ENCODE measurements around the gene ADGRL2. TPM values are rescaled to one million over a fixed set of nuclear protein-coding genes. Genes with fewer than 3 reads are reported as not detected.
A peak's percentile ranks its signal among the peaks of the same experiment; 100 is the strongest.

The ADGRL2 gene
- total RNA-seq = 10 to 100 TPM in 3 of 6 donors, 1 to 10 TPM in 3; 5.6 to 21.3 (median 12.4) TPM
- polyA plus RNA-seq = 10 to 100 TPM in 1 of 2 donors, 1 to 10 TPM in 1; 6.8 to 21.6 TPM

DNA sequence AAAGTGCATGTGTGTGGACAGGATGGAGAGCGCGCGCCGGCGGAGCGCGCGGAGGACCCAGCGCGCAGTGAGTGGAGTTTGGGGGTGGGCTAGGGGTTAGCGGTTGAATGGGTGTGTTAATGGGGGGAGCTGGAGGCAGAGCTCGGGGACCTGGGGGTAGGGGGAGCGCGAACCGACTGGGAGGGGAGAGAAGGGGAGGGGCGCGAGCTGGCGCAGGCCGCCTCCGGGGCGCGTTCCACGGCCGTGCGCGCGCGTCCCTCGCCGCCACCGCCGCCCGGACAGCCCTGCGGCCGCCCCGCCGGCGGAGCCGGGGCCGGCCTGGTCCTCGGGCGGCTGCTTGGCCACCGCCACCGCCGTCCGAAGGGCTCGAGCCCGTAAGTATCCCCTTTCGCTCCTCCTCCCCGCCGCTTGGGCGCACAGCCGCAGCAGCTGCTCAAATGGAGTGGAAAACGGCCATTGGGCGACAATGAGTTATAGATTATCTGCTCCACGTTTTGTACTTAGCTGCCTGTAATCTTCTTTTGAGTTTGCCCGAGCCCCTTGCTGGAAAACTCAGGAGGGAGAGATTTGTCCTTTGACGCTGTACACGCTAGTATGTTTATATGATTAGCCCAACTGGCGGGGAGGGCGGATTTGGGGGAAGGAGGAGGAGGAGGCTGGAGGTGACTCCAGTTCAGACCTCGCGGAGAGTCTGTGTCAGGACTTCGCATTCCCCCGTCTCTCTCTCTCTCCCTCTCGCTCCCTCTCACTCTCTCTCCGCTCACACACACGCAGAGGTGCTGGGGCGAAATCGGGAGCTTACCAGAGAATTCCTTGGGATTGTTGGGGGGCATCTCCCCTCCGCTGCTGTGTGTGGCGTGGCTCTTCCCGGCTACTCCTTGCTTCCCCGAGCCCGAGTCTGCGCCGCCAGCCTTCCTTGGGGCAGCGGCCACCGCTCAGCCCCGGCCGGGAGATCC lies at the start of gene ADGRL2:
Gene ADGRL2 (plus strand): TSS at position 240 of the 956 bp plus-strand sequence. CDS start 36,051 bp downstream, outside the sequence.
- intact Hi-C loops (cut with DNase I) = no loop called here
- TF ChIP-seq, protein P1, sequence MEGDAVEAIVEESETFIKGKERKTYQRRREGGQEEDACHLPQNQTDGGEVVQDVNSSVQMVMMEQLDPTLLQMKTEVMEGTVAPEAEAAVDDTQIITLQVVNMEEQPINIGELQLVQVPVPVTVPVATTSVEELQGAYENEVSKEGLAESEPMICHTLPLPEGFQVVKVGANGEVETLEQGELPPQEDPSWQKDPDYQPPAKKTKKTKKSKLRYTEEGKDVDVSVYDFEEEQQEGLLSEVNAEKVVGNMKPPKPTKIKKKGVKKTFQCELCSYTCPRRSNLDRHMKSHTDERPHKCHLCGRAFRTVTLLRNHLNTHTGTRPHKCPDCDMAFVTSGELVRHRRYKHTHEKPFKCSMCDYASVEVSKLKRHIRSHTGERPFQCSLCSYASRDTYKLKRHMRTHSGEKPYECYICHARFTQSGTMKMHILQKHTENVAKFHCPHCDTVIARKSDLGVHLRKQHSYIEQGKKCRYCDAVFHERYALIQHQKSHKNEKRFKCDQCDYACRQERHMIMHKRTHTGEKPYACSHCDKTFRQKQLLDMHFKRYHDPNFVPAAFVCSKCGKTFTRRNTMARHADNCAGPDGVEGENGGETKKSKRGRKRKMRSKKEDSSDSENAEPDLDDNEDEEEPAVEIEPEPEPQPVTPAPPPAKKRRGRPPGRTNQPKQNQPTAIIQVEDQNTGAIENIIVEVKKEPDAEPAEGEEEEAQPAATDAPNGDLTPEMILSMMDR (IDR thresholded peaks at IDR 0.05) = no peak
- Histone ChIP-seq H3K36me3 (no peaks in the 10 kb centered on the region), H3K9me3 (no peaks in the 10 kb centered on the region), H3K4me1 (peaks cover 0 to 16% (median 0%) of the 10 kb centered on the region in 3 donors), H3K4me3 (peak within 1 kb of the TSS; percentile 60 to 72 (median 69)), H3K27me3 (peaks cover 0 to 6% (median 3%) of the 10 kb centered on the region in 4 donors), H3K27ac (peak within 1 kb of the TSS; percentile 76 to 99 (median 88))
- FAIRE-seq = no peak
- 1 to 2% methylated on average over 55 to 81 of the region's 81 CpGs for WGBS, 2 donors
- peak; percentile 48 to 86 (median 73) for DNase-seq
- peak; percentile 79 to 86 (median 84) for ATAC-seq

DNA sequence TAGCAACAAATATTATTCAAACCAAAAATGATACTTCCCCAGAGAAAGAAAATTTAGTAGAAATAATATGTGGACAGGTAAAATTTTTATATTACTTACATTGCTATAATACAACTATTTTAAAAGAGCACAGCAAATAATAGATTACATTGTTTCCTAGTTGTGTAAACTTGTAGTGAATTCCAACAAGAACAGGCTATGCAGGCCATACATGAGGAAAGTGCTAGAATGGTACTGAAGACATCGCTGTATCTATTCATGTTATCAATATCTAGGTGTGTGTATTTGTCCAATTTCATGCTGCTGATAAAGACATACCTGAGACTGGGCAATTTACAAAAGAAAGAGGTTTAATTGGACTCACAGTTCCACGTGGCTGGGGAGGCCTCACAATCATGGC lies 47.9 kb upstream of the ADGRL2 start:
- Histone ChIP-seq H3K4me3 (no peak overlapping the region), H3K27me3 (no peaks in the 10 kb centered on the region), H3K9me3 (no peaks in the 10 kb centered on the region), H3K27ac (no peak overlapping the region), H3K36me3 (no peaks in the 10 kb centered on the region), H3K4me1 (no peaks in the 10 kb centered on the region)
- 64 to 75% methylated on average over 2 of the region's 2 CpGs for WGBS, 2 donors
- intact Hi-C loops (cut with DNase I) = no loop called here
- no peak for ATAC-seq
- DNase-seq = no peak
- FAIRE-seq = no peak
- TF ChIP-seq, protein P1 (IDR thresholded peaks at IDR 0.05) = no peak

DNA sequence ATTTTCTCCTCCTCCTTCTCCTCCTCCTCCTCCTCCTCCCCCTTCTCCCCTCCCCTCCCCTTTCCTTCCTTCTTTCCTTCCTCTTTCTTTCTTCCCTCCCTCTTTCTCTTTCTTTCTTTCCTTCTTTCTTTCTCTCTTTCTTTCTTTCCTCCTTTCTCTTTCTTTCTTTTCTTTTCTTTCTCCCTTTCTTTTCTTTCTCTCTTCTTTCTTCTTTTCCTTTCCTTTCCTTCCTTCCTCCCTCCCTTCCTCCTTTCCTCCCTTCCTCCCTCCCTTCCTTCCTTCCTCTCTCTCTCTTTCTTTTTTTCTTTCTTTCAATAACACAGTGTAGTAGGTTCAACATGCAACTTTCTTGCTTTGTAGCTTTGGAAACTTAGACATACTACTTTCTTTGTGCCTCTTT lies 46.3 kb upstream of the ADGRL2 start:
- Histone ChIP-seq H3K9me3 (no peaks in the 10 kb centered on the region), H3K36me3 (no peaks in the 10 kb centered on the region), H3K27me3 (no peaks in the 10 kb centered on the region), H3K27ac (no peak overlapping the region), H3K4me3 (no peak overlapping the region), H3K4me1 (no peaks in the 10 kb centered on the region)
- FAIRE-seq = no peak
- intact Hi-C loops (cut with DNase I) = no loop called here
- TF ChIP-seq, protein P1 (IDR thresholded peaks at IDR 0.05) = no peak
- no peak for ATAC-seq
- no peak for DNase-seq

DNA sequence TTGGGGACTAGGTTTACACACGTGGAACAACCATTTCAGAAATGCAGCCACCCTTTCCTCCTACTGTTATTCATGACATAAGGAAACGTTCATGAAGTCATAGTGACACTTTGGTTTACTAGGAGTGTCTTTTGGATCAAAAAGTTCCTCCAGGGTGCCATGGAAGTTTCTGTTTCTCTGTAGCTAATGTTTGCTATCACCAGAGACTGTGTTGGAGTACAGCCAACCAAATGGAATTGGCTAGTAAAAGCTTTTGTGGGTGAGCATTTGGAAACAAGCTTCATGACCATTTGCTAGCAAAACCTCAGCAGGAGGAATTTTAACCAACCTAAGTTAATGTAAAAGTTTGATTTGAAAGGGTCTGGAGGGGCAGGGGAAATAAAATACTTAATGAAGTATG lies 43.9 kb upstream of the ADGRL2 start:
- H3K4me3 ChIP-seq = no peak overlapping the region
- no peaks in the 10 kb centered on the region for H3K36me3 ChIP-seq
- ATAC-seq (no peak), DNase-seq (no peak), FAIRE-seq (no peak)
- intact Hi-C loops (cut with DNase I) = no loop called here
- TF ChIP-seq, protein P1 (IDR thresholded peaks at IDR 0.05) = no peak
- peaks cover 0 to 2% (median 0%) of the 10 kb centered on the region in 3 donors for H3K4me1 ChIP-seq
- H3K27ac ChIP-seq = no peak overlapping the region
- WGBS, 2 donors = 66 to 71% methylated on average over 2 of the region's 2 CpGs
- H3K27me3 ChIP-seq = no peaks in the 10 kb centered on the region
- no peaks in the 10 kb centered on the region for H3K9me3 ChIP-seq

Data from pancreas (tissue), 10 donors.